ENCODE measurements around the gene ARNT2. TPM values are rescaled to one million over a fixed set of nuclear protein-coding genes. Genes with fewer than 3 reads are reported as not detected.

Gene ARNT2
- polyA plus RNA-seq, 2 of the 4 experiments (the other 2 are of a cell fraction): 8.9 to 17.0 TPM

DNA sequence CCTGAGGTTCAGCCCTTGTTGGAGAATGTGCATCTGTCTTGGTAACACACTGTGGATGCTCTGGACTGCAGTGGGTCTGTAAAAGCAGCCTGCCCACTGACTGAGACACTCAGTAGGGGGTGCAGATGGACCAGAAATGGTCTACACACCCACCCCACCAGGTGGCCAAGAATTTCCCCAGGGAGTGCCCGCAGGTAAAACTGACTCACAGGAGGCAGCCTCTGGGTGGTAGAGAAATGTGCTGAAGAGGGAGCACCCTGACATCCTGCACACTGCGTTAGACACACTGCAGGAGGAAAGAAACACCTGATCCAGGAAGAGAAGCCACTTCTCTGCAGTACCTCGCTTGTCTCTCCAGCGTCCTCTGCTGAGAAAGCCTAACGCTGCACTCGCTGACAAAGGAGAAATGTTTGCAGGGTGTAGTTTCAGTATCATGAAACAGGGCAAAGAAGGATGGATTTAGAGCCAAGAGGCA lies 181.4 kb downstream of the ARNT2 start:
- ChIA-PET POLR2A (no interaction called here), CTCF (interaction anchor here (1.0 to 3.5 kb wide), 5 partner anchors 18 to 191 kb away, joined by 3 to 32 read pairs (median 7); no protein-coding TSS in a partner anchor)
- Histone ChIP-seq H3K4me1 (peaks cover 54% of the 10 kb centered on the region), H3K27ac (peak overlapping the region; percentile 35 to 36; a peak in 3 of 6 replicates), H3K4me3 (no peak overlapping the region), H3K9me3 (no peaks in the 10 kb centered on the region), H3K4me2 (peak overlapping the region; percentile 6; the same call in 2 of the 3 replicates)
- DNase-seq (ENCODE audit: low read depth in 1 of 2, low spot score in 1 of 2): no peak
- TF ChIP-seq ATOH8 (CRISPR knock-in tag; IDR thresholded peaks at IDR 0.05; ENCODE audit: low read depth) (no peak), NR3C1 (IDR thresholded peaks at IDR 0.05) (no peak), MYC (IDR thresholded peaks at IDR 0.05; ENCODE audit: borderline replicate concordance, low read length) (no peak), TP53 (CRISPR knock-in tag; IDR thresholded peaks at IDR 0.05) (no peak), RCOR1 (IDR thresholded peaks at IDR 0.05; ENCODE audit: low read depth, low read length) (no peak), CBX2 (IDR thresholded peaks at IDR 0.05; ENCODE audit: borderline replicate concordance, low read depth) (no peak), GATA3 (IDR thresholded peaks at IDR 0.05; ENCODE audit: borderline replicate concordance) (no peak), SREBF2 (IDR thresholded peaks at IDR 0.05) (no peak), HOXB13 (CRISPR knock-in tag; IDR thresholded peaks at IDR 0.05; ENCODE audit: low read depth) (no peak), EHMT2 (IDR thresholded peaks at IDR 0.05; ENCODE audit: low read depth) (no peak), FOXS1 (CRISPR knock-in tag; IDR thresholded peaks at IDR 0.05) (no peak), CBX8 (IDR thresholded peaks at IDR 0.05) (no peak), PBX3 (IDR thresholded peaks at IDR 0.05) (no peak)
- TF ChIP-seq, protein P1, sequence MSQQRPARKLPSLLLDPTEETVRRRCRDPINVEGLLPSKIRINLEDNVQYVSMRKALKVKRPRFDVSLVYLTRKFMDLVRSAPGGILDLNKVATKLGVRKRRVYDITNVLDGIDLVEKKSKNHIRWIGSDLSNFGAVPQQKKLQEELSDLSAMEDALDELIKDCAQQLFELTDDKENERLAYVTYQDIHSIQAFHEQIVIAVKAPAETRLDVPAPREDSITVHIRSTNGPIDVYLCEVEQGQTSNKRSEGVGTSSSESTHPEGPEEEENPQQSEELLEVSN (IDR thresholded peaks at IDR 0.05; ENCODE audit: borderline replicate concordance, low read depth): no peak
- WGBS (ENCODE audit: missing lambda C conversion rate): 72% methylated on average over 6 of the region's 6 CpGs
- no peak for ATAC-seq
- FAIRE-seq: no peak

DNA sequence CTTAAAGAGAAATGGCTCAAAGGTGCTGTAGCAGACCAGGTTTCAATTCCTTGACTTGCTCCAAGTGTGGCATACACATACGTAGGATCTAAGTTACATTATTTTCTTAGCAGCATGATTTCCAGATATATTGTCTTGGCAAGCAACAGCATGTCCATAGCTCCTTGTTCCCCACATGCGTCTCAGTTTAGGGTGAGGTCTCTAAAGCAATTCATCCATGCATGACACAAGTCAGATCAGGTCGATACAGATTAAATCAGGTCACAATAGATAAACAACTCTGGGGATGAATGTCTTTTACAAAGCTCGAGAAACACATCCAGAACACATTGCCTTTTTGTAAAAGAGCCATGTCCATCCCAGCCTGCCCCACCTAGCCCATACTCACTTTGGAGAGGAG lies 182.0 kb downstream of the ARNT2 start:
- no peak for TF ChIP-seq ATOH8 (CRISPR knock-in tag; IDR thresholded peaks at IDR 0.05; ENCODE audit: low read depth)
- TF ChIP-seq TP53 (CRISPR knock-in tag; IDR thresholded peaks at IDR 0.05): no peak
- no peak for TF ChIP-seq CEBPB (IDR thresholded peaks at IDR 0.05)
- TF ChIP-seq EHMT2 (IDR thresholded peaks at IDR 0.05; ENCODE audit: low read depth): no peak
- TF ChIP-seq ZC3H11A (IDR thresholded peaks at IDR 0.05): no peak
- TF ChIP-seq ZFP36 (IDR thresholded peaks at IDR 0.05; ENCODE audit: borderline replicate concordance, partially characterized antibody): no peak
- TF ChIP-seq ZNF302 (CRISPR knock-in tag; IDR thresholded peaks at IDR 0.05): no peak
- no peak for TF ChIP-seq HDAC2 (IDR thresholded peaks at IDR 0.05)
- TF ChIP-seq FOSB (CRISPR knock-in tag; IDR thresholded peaks at IDR 0.05): no peak
- TF ChIP-seq SMC3 (IDR thresholded peaks at IDR 0.05): no peak
- no peak for TF ChIP-seq RNF2 (IDR thresholded peaks at IDR 0.05; ENCODE audit: borderline replicate concordance, low read depth)
- TF ChIP-seq, protein P1 (IDR thresholded peaks at IDR 0.05; ENCODE audit: borderline replicate concordance, low read depth): no peak
- TF ChIP-seq RFX5 (IDR thresholded peaks at IDR 0.05): no peak
- TF ChIP-seq, protein P2, sequence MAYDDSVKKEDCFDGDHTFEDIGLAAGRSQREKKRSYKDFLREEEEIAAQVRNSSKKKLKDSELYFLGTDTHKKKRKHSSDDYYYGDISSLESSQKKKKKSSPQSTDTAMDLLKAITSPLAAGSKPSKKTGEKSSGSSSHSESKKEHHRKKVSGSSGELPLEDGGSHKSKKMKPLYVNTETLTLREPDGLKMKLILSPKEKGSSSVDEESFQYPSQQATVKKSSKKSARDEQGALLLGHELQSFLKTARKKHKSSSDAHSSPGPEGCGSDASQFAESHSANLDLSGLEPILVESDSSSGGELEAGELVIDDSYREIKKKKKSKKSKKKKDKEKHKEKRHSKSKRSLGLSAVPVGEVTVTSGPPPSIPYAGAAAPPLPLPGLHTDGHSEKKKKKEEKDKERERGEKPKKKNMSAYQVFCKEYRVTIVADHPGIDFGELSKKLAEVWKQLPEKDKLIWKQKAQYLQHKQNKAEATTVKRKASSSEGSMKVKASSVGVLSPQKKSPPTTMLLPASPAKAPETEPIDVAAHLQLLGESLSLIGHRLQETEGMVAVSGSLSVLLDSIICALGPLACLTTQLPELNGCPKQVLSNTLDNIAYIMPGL (CRISPR knock-in tag; IDR thresholded peaks at IDR 0.05; ENCODE audit: borderline replicate concordance): no peak
- no peak for TF ChIP-seq JUNB (IDR thresholded peaks at IDR 0.05)
- TF ChIP-seq RCOR1 (IDR thresholded peaks at IDR 0.05; ENCODE audit: low read depth, low read length): no peak
- no peak for TF ChIP-seq MYC (IDR thresholded peaks at IDR 0.05; ENCODE audit: borderline replicate concordance, low read length)
- no peak for TF ChIP-seq REST (IDR thresholded peaks at IDR 0.05)
- TF ChIP-seq POLR2AphosphoS2 (conservative IDR thresholded peaks at IDR 0.05; ENCODE audit: low read length): no peak
- no peak for TF ChIP-seq JUN (IDR thresholded peaks at IDR 0.05)
- 90% methylated on average over 4 of the region's 4 CpGs for WGBS (ENCODE audit: missing lambda C conversion rate)
- H3K27ac ChIP-seq: no peak overlapping the region
- H3K4me3 ChIP-seq: no peak overlapping the region
- DNase-seq (ENCODE audit: low read depth in 1 of 2, low spot score in 1 of 2) (no peak), FAIRE-seq (no peak), ATAC-seq (no peak)
- H3K4me2 ChIP-seq: no peak overlapping the region
- no peaks in the 10 kb centered on the region for H3K9me3 ChIP-seq
- POLR2A ChIA-PET: no interaction called here
- H3K4me1 ChIP-seq: peaks cover 54% of the 10 kb centered on the region
- CTCF ChIA-PET: interaction anchor here (0.6 to 3.5 kb wide), 7 partner anchors 9 to 200 kb away, joined by 3 to 32 read pairs (median 4); no protein-coding TSS in a partner anchor

All from A549 (cell line).